Measurements from ENCODE around the gene TTC21A. TPM values are rescaled to one million over a fixed set of nuclear protein-coding genes. Genes with fewer than 3 reads are reported as not detected.

The TTC21A gene
- total RNA-seq, 1 donor from 2014 or later, result 18.8 TPM

- H3K36me3 ChIP-seq, result no peaks in the 10 kb centered on the region
- ATAC-seq (no peak), DNase-seq (peak; percentile 37)
- intact Hi-C loops (cut with DNase I), result no loop called here
- peaks cover 33% of the 10 kb centered on the region for H3K4me1 ChIP-seq
- H3K4me3 ChIP-seq, result no peak overlapping the region
- no peak for TF ChIP-seq CTCF (IDR thresholded peaks at IDR 0.05)
- H3K9me3 ChIP-seq, result no peaks in the 10 kb centered on the region
- H3K27me3 ChIP-seq (ENCODE audit: low read depth), result no peaks in the 10 kb centered on the region
- H3K27ac ChIP-seq, result peak overlapping the region; percentile 81
Observed at GRCh38 chr3:39183211-39184080, 76.0 kb downstream of the TTC21A start.

GRCh38 chr3:39184081-39184967 lies 76.8 kb downstream of the TTC21A start:
- H3K27me3 ChIP-seq (ENCODE audit: low read depth), result no peaks in the 10 kb centered on the region
- H3K4me1 ChIP-seq, result peaks cover 24% of the 10 kb centered on the region
- intact Hi-C loops (cut with DNase I), result no loop called here
- no peak for TF ChIP-seq CTCF (IDR thresholded peaks at IDR 0.05)
- H3K9me3 ChIP-seq, result no peaks in the 10 kb centered on the region
- no peaks in the 10 kb centered on the region for H3K36me3 ChIP-seq
- H3K27ac ChIP-seq, result no peak overlapping the region
- DNase-seq, result no peak
- H3K4me3 ChIP-seq, result no peak overlapping the region
- ATAC-seq, result no peak

DNA sequence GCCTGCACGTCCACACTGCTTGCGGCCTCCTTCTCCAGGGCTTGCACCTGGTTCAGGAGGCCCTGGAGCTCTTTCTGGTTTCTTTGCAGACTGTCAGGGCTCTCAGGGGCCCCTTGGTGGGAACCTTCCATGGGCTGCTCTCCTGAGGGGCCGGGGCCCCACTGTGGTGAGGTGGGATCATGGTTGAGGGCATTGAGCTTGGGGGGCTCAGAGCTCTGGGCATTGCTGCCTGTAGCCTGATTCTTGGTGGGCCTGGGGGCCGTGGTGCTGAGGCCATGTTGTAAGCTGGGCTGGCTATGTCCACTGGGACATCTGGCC lies 77.4 kb downstream of the TTC21A start:
- TF ChIP-seq CTCF (IDR thresholded peaks at IDR 0.05), result no peak
- H3K4me1 ChIP-seq, result peaks cover 23% of the 10 kb centered on the region
- no peaks in the 10 kb centered on the region for H3K27me3 ChIP-seq (ENCODE audit: low read depth)
- H3K36me3 ChIP-seq, result no peaks in the 10 kb centered on the region
- ATAC-seq (no peak), DNase-seq (no peak)
- H3K9me3 ChIP-seq, result no peaks in the 10 kb centered on the region
- intact Hi-C loops (cut with DNase I), result no loop called here
- no peak overlapping the region for H3K27ac ChIP-seq
- H3K4me3 ChIP-seq, result no peak overlapping the region

DNA sequence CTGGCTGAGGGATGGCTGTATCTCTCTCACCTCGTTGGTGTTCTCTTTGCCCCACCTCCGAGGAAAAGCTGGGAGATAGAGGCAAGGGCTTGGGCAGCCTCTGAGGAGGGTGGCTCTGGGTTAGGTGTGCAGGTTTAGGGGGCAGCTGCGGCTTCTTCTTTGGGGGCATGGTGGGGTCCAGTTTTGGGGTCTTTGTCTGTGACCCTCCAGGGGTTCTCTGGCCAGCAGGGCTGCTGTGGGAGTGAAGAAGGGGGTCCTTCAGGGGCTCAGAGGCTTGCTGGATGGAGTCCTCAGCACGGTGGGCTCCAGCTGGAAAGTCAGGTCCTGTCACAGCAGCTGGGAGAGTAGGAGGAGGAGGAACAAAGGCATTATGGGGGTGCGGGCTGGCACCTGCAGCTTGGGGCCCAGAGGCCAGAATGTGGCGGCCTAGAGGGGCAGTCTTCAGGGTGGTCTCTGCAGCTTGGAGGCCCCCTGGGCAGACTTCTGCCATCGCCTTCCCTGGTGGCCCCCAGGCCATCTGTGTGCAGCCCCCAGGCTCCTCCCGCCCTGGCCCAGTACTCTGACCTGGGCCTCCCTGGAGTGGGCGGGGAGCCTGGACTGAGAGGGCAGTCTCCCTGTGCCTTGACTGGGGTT lies 78.0 kb downstream of the TTC21A start:
- Histone ChIP-seq H3K27me3 (ENCODE audit: low read depth) (no peaks in the 10 kb centered on the region), H3K27ac (no peak overlapping the region), H3K4me1 (peaks cover 22% of the 10 kb centered on the region), H3K36me3 (no peaks in the 10 kb centered on the region), H3K4me3 (no peak overlapping the region), H3K9me3 (no peaks in the 10 kb centered on the region)
- no peak for ATAC-seq
- intact Hi-C loops (cut with DNase I), result no loop called here
- no peak for DNase-seq
- no peak for TF ChIP-seq CTCF (IDR thresholded peaks at IDR 0.05)

DNA sequence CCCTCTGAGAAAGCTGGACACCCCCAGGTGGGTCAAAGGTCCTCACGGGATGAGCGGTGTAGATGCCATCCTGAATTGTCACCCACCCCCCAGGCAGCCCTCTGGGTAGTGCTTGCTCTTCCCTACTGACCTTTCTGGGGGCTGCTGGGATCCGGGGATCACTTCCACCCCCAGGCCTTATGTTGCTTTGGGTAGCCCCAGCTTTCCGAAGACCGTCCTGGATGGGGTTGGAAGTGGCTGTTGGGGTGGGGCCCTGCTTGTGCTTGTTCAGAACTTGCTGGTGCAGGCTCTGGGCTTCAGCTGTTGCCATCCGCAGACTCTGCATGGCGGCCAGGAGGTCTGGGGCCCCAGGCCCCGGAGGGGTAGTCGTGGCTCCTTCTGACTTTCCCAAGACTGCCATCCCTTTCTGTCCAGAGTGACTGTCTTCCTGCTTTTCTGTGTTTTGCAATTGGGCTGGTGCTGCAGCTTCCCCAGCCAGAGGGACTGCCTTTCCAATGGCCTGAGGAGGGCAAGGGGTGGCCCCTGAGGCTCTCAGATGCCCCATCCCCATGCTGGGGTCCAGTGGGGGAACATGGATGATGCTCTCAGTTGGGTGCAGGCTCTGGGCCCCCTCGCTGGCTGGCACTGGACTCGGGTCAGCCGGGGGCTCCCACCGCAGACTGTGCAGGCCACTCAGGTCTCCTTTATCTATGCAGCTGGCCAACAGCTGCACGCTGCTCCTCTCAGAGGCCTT lies 78.6 kb downstream of the TTC21A start:
- Histone ChIP-seq H3K36me3 (no peaks in the 10 kb centered on the region), H3K27me3 (ENCODE audit: low read depth) (no peaks in the 10 kb centered on the region), H3K27ac (no peak overlapping the region), H3K4me1 (peaks cover 19% of the 10 kb centered on the region), H3K9me3 (no peaks in the 10 kb centered on the region), H3K4me3 (no peak overlapping the region)
- DNase-seq, result no peak
- ATAC-seq, result no peak
- intact Hi-C loops (cut with DNase I), result no loop called here
- TF ChIP-seq CTCF (IDR thresholded peaks at IDR 0.05), result no peak

Data from lower lobe of right lung (tissue), 2 donors.